Body of pancreas (tissue), 4 donors: ENCODE measurements around the gene PLAU.

Experiments used
- CTCF ChIP-seq, 7 experiments: fragments of 450-650 bp in 4 of 7; fragments of 200-600 bp in 3 of 7; sonication (generic) in 3 of 7; IDR thresholded peaks; one replicate each; pipeline ENCODE4 v1.5.1; 2016 to 2019; ENCODE audit warnings: antibody characterized with exemption in 7 of 7
- POLR2A ChIP-seq, 3 donors: fragments of 450-650 bp; IDR thresholded peaks; one replicate each; pipeline ENCODE4 v1.6.1; 2016; ENCODE audit warnings: antibody characterized with exemption in 3 of 3, mild to moderate bottlenecking in 2 of 3

DNA sequence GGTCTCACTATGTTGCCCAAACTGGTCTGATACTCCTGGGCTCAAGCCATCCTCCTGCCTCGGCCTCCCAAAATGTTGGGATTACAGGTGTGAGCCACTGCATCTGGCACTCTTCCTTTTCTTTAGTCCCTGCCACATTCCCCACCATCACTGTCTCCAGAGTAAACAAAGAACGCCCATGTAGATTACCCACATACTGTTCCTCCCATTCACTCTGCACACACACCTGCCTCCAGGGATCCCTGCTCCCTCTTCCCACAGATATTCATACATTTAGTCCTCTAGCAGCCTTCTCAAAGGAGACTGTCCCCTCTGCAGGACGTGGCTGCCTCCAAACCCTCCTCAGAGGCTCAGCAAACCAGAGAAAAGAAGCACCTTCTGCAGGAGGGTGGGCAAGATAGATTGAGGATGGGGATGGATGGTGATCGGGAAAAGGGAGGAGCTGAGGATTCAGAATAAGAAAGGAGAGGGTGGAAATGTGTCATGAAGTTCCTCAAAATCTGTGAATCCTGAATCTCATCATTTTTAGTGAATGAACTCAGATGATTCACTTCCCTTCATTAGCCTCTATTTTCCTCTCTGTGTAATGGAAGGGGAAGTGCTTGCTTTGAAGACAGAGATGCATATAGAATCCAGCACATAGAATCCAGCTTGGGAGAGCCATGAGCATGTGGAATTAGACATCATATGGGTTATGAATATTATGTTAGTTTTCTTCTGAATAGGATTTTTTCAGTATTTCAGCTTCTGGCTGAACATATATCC, 5.5 kb upstream of the PLAU start:
- TF ChIP-seq CTCF (IDR thresholded peaks at IDR 0.05) (no peak), POLR2A (IDR thresholded peaks at IDR 0.05) (no peak)
